ENCODE data around the gene PTPRC.
"Not testable (repeated sequence)": the region's sequence is repeated elsewhere in the genome, so short reads cannot be mapped to it uniquely, and the experiment has no call there.

Gene PTPRC, protein sequence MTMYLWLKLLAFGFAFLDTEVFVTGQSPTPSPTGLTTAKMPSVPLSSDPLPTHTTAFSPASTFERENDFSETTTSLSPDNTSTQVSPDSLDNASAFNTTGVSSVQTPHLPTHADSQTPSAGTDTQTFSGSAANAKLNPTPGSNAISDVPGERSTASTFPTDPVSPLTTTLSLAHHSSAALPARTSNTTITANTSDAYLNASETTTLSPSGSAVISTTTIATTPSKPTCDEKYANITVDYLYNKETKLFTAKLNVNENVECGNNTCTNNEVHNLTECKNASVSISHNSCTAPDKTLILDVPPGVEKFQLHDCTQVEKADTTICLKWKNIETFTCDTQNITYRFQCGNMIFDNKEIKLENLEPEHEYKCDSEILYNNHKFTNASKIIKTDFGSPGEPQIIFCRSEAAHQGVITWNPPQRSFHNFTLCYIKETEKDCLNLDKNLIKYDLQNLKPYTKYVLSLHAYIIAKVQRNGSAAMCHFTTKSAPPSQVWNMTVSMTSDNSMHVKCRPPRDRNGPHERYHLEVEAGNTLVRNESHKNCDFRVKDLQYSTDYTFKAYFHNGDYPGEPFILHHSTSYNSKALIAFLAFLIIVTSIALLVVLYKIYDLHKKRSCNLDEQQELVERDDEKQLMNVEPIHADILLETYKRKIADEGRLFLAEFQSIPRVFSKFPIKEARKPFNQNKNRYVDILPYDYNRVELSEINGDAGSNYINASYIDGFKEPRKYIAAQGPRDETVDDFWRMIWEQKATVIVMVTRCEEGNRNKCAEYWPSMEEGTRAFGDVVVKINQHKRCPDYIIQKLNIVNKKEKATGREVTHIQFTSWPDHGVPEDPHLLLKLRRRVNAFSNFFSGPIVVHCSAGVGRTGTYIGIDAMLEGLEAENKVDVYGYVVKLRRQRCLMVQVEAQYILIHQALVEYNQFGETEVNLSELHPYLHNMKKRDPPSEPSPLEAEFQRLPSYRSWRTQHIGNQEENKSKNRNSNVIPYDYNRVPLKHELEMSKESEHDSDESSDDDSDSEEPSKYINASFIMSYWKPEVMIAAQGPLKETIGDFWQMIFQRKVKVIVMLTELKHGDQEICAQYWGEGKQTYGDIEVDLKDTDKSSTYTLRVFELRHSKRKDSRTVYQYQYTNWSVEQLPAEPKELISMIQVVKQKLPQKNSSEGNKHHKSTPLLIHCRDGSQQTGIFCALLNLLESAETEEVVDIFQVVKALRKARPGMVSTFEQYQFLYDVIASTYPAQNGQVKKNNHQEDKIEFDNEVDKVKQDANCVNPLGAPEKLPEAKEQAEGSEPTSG (N-terminal part only)

DNA sequence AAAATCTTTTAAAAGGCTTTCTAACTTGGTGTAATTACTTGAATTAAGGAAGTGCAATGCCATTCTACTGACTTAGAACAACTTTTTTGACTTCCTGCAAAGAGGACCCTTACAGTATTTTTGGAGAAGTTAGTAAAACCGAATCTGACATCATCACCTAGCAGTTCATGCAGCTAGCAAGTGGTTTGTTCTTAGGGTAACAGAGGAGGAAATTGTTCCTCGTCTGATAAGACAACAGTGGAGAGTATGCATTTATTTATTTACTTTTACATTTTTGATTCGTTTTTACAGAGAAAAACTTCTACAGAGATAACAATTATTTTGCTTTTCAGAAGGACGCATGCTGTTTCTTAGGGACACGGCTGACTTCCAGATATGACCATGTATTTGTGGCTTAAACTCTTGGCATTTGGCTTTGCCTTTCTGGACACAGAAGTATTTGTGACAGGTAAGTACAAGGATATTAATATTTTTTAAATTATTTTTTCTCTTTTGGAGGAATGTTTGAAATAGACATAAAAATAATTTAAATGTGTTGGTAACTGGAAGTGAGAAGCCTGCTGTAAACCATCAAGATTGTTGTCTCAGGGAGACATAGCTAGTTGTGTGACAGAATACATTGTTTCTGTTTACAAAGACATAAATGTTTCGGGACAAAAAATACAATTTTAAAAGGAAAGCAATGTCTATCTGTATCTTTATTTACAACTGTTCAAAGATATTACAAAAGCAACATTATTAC, at the start of gene PTPRC:
Gene PTPRC (plus strand): TSS at position 147 of the 742 bp plus-strand sequence. CDS start 229 bp downstream, at position 376.
- DNase-seq (ENCODE audit: low read depth) = no peak

DNA sequence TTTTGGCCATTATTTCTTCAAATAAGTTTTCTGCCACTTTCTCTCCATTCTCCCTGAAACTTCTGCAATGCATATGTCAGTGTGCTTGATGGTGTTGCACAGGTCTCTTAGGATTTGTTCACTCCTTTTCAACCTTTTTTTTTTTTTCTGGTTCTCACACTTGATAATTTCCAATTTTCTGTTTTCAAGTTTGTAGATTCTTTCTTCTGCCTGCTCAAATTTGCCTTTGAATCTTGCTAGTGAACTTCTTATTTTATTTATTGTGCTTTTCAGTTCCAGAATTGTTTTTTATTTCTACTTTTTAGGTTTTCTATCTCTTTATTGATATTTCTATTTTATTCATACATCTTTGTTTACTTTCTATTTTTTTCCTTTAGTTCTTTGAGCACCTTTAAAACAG, 48.4 kb upstream of the PTPRC start:
- no peak for DNase-seq (ENCODE audit: low read depth)

DNA sequence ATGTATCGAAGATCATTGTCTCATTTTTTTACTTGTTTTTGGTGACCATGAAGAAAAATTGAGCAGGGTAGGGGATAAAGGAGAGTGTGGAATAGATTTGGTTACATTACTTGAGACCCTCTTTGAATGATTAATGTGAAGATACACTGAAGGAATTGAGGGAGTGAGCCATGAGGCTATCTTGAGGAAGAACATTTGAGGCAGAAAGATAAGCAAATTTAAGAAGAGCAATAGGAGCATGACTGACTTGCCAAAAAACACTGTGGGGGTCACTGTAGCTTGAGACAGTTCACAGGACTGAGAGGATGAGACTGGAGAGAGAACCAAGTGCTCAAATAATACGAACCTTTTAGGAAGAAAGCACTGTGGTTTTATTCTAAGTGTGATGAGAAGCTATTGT, 43.1 kb upstream of the PTPRC start:
- no peak for DNase-seq (ENCODE audit: low read depth)

DNA sequence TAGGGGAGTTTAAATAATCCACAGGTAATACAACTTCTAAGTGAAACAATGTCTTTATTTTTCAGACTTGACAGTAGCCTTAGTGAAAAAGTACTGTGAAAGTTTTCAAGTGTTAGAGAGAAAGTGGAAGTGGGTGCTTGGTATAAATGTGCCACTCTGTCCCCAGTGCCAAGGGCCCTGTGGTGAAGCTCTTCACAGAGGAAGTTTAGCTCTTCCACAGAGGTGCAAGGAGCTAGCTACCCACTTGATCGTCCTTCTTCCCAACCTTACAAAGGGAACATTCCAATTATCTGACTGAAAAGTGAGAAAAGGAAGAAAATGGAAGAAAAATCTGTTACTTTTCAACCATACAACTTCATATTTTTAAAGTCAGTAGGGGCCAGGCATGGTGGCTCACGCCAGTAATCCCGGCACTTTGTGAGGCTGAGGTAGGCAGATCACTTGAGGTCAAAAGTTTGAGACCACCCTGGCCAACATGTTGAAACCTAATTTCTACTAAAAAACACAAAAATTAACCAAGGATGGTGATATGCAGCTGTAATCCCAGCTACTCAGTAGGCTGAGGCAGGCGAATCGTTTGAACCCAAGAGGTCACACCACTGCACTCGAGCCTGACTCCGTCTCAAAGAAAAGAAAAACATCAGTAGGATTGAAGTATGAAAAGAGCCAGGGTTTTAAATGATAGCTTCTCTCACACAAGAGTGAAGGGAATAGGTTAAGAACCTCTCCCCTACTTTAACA, 41.0 kb upstream of the PTPRC start:
- DNase-seq (ENCODE audit: low read depth) = no peak

DNA sequence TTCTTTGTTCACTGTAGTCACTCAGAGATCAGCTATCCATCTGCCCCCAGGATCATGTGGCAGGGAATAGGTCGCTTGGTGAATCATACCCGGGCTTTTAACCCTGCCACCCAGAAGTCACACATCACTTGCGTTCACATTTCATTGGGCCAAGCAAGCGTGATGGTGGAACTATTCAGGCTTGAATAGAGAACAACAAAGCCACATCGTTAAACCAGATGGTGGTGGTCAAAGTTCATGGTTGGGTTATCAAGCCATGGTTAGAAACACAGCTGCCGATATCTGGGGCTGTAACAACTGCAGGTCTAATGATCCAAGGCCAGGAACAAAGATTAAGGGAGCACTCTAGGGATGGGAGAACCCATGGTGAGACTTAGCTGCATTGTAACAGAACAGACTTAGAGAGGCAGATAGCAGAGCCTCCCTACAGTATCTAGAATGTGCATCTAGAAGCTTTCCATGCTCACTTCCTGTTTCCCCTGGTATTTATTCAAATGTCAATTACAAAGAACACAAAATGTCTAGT, 40.0 kb upstream of the PTPRC start:
- no peak for DNase-seq (ENCODE audit: low read depth)

DNA sequence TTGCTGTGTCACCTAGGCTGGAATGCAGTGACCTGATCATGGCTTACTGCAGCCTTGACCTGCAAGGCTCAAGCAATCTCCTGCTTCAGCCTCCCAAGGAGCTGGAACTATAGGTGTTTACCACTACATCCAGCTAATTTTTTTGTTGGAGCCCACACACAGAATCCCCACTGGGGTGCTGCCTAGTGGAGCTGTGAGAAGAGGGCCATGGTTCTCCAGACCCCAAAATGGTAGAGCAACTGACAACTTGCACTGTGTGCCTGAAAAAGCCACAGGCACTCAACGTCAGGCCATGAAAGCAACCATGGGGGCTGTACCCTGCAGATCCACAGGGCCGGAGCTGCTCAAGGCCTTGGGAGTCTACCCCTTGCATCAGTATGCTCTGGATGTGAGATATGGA, 39.1 kb upstream of the PTPRC start:
- DNase-seq (ENCODE audit: low read depth) = no peak

DNA sequence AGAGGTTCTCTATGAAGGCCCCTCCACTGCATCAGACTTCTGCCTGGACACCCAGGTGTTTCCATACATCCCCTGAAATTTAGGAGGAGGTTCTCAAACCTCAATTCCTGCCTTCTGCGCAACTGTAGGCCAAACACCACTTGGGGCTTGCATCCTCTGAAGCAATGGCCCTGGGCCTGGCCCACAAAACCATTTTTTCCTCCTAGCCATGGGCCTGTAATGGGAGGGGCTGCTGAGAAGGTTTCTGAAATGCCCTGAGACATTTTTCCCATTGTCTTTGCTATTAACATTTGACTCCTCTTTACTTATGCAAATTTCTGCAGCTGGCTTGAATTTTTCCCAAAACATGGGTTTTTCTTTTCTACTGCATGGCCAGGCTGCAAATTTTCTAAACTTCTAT, 37.9 kb upstream of the PTPRC start:
- no peak for DNase-seq (ENCODE audit: low read depth)

DNA sequence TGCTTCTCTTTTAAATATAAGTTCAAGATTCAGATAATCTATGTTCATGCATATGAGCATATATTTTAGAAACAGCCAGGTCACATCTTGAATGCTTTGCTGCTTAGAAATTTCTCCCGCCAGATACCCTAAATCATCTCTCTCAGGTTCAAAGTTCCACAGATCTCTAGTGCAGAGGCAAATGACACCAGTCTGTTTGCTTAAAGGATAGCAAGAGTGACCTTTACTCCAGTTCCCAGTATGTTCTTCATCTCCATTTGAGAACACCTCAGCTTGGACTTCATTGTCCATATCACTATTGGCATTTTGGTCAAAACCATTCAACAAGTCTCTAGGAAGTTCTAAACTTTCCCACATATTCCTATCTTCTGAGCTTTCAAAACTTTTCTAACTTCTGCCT, 37.5 kb upstream of the PTPRC start:
- not testable (repeated sequence) for DNase-seq (ENCODE audit: low read depth)

DNA sequence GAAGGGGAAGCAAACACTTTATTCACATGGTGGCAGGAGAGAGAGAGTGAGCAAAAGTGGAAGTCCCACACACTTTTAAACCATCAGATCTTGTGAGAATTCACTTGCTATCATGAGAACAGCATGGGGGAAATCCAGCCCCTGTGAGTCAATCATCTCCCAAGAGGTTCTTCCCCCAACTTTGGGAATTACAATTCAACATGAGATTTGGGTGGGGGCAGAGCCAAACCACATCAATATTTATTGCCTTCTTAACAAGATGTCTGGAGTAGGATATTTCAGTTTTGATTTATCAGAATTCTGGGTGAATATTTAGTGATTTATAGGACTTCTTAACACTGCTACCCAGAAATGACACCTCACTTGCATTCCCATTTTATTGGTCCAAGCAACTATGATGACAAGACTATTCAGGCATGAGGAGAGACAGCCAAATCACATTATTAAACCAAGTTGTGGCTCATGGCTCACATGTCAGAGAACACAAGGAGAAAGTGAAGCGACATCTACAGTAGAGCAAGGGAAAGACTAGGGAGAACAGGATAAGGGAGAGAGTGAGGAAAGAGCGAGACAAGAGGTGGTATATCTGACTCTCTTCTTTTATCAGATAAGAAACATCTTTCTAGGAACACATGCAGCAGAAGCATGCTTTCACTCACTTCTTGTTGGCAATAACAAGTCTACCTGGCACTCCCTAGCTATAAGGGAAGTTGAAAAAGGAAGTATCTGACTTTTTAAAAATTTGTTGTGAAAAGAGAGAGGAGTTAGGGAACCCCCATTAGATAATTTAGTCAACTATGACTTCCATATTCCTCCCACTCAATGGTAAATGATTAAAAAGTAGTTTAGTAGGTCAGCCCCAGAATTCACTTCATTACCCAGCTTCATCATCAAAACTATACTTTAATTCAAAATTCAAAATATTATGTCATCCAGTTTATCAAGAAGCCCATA, 36.6 kb upstream of the PTPRC start:
- DNase-seq (ENCODE audit: low read depth) = no peak

DNA sequence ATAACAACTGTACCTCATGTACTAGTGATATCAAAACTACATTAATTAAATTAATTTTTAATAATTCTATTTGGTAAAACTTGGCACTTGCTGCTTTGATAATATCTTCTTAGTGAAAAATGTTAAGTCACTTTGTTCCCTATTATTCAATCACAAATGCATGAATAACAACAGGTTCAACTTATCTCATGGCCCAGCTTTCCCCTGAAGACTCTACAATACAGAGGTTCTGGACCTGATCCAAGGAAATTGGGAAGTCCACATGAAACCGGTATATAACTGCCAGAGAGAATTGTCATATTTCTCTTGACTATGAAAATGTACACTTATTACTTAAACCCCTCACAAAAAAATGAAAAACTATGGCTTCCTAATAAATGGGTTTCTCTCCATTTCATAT, 33.9 kb upstream of the PTPRC start:
- DNase-seq (ENCODE audit: low read depth) = no peak

DNA sequence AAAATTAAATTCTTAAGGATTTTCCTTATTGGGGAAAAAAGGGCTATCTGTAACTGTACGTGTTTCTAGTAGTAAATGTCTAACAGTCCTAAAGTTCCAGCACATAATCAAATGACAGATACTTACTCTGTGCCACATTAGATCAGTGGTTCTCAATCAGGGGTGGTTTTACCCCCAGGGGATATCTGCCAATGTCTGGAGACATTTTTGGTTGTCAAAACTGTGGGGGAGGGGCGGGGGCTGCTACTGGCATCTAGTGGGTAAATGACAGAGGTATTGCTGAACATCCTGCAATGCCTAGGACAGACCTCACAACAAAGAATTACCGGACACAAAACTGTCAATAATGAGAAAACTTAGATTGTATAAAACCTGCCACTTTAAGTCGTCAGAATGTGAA, 33.4 kb upstream of the PTPRC start:
- DNase-seq (ENCODE audit: low read depth) = no peak

DNA sequence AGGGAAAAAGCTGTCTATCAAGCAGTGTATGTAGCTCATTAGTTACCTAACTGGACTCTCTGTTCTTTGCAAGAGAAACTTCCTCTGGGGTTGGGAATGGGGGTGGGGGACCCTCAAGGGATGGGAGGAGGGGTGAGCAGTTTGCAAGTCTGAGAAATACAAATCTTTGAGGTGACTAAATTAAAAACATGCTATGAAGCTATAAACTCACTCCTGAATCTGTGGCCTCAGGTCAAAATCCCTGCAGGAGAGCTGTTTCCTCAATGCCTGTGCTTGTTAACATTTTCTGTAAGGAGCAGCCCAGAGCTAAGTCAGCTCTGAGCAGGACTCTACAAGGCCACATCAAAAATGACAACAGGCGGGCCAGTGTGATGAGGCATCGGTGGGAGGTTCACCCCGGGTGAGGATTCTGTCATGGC, 32.8 kb upstream of the PTPRC start:
- no peak for DNase-seq (ENCODE audit: low read depth)

DNA sequence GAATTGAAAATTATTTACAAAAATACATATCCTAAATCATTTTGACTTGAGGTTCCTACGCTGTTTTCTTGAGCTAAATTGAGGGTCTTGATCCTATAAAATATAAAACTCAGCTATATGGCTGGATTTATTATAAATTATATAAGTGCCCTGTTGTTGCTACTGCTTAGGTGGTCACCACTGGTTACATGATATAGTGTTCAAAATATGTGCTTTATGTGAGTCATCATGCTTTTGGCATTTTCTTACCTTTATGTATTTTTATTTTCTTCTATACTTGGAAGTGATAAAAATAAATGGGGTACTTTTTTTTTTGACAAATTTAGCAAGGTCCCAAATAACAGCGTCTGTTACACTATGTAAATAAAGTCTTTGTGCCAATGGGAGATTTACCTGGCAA, 31.1 kb upstream of the PTPRC start:
- DNase-seq (ENCODE audit: low read depth) = no peak

DNA sequence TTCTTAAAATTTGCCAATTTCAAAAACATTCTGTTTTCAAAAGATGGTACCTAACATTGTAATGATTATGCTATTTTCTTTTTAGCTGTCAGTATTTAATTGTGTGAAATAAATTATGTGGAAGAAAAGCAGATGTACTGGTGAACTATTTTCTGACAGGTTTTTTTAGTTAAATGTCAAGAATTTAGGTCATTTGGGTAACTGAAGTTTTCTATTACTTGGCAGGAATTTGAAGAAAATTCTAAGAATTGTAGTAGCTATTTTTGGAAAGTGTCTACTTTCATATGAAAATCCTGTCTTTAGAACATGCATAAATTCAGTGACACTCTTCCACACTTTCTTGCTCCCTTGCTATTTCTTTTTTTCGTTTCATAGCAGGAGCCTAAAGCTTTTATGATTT, 28.5 kb upstream of the PTPRC start:
- no peak for DNase-seq (ENCODE audit: low read depth)

DNA sequence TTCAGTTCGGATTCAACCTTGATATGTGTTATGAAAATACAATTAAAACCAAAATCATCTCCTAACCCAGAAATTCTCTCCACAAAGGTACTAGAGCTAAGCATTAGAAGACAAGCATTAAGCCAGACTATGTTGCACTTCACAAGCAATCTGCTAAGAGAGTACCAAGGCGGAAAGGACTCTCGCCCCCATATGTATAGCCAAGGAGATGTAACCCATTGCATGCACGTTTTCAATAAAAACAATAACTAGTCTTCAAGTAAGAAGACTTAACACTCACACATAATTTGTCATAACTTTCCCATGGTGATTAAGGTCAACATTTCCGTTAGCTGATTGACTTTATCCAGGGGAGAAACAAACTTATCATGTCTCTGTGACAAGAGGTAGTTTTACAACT, 27.6 kb upstream of the PTPRC start:
- no peak for DNase-seq (ENCODE audit: low read depth)

DNA sequence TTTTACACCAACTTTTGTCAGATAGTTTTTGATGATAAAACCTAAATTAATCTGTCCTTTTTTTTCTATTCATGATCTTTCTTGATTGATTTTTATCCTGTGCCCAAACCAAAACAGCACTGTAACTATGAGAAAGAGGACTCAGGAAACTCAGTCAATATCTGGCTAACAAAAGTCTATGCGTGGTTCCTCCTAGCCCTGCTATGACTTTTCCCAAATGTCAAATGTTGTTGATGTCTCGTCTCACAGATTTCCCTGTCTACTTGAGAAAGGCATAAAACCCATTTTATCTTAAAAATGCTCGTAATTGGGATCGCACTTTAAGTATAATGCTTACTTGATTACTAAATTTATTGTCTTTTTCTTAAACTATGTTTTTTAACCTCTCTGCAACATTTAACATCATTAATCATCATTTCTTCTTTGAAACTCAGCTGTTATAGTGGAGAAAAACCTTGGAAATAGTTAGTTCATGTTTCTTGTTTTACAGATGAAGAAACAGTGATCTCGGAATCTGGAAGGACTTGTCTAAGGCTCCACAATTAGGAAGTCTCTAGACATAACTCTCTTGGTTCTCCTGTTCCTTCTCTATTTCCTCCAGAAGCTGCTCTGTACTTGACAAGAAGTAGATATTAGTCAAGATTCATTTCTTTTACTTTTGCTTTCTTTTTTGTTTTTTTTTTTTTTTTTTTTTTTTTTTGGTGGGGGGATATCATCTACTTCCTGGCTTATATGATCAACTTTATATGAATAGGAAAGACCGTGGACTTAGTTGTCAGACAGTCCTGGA, 26.2 kb upstream of the PTPRC start:
- DNase-seq (ENCODE audit: low read depth) = no peak

DNA sequence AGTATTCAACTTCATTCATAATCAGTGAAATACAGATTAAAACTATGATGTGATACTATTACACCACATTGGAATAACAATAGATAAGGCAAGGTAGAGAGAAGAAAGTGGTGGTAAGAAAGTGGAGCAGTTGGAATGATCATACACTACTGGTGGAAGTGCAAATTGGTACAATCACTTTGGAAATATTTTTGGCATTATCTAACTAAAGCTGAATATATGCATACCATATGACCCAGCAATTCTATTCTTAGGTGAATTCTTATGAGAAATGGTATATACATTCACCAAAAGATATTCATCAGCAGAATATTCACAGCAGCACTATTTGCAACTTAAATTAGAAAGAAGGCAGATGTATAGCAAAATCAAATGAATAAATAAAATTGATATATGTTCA, 21.4 kb upstream of the PTPRC start:
- no peak for DNase-seq (ENCODE audit: low read depth)

DNA sequence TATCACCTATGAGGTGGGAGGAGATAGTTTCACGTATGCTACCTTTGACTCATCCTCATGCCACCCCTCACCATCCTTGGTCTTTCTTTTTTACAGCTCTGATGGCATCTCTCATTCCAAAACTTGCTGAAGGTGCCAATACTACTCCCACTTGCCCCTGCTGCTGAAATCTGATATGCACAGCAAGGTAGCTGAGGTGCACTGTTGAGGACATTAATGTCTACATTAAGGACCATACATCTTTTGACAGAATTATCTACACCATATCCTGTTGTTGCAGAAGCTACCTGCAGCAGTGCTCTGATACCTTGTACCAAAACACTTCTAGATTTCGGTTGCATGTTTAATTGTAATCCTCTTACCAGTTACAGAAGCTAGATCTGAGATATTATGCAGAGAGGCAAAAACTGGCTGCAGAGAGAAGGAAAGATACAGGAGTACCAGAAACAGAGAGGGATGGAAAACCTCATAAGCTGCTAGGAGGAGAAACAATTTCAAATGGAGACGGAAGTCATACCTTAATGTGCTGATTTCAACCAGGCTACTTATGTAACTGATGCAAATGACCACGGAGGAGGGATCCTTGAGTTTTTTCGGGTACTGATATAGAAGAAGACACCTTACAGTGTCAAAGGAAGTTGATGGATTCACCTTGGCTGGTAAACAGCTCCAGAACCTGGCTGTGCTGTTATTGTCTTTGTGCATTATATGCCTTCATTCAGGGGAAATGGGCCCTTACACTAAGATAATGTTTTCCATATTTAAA, 19.3 kb upstream of the PTPRC start:
- no peak for DNase-seq (ENCODE audit: low read depth)
